HEK293 (cell line): Measurements from ENCODE around the gene CFAP410.

Source experiments
- CTCF ChIA-PET: fragments of 350-600 bp; formaldehyde crosslinking; extraction: SDS; loops from one replicate; lab custom pipeline; 2021; ENCODE audit warnings: antibody characterized with exemption; lab: Yijun Ruan, JAX
- POLR2A ChIA-PET: fragments of 300-600 bp; formaldehyde crosslinking; extraction: SDS; loops from one replicate; lab custom pipeline; 2020; ENCODE audit warnings: antibody characterized with exemption, inconsistent platforms; lab: Yijun Ruan, JAX
- H3K27ac ChIP-seq: fragments of 200-500 bp; sonication (Bioruptor generic); 2 replicates; pipeline ENCODE4 v1.5.1; 2014; ENCODE audit warnings: low read depth, low read length, control low read depth, inconsistent platforms; ENCODE audit errors: extremely low read depth
- H3K36me3 ChIP-seq, 2 experiments: fragments of 200-500 bp in 1 of 2; sonication (Bioruptor generic) in 1 of 2; 1 replicate in 1 of 2; 2 replicates in 1 of 2; pipeline ENCODE4 v1.5.1; 2014 to 2017; ENCODE audit warnings: inconsistent platforms in 2 of 2, low read length in 2 of 2; ENCODE audit not compliant: control insufficient read depth in 2 of 2, insufficient read depth in 1 of 2
- H3K4me1 ChIP-seq: fragments of 200-500 bp; sonication (Bioruptor generic); 2 replicates; pipeline ENCODE4 v1.5.1; 2014; ENCODE audit warnings: mild to moderate bottlenecking, low read length, inconsistent platforms; ENCODE audit not compliant: control insufficient read depth, insufficient read depth
- H3K4me3 ChIP-seq: 2 replicates; pipeline ENCODE4 v1.5.1; 2011; ENCODE audit warnings: low read depth, mild to moderate bottlenecking, control low read depth, low read length, moderate library complexity
- H3K9me3 ChIP-seq: fragments of 200-500 bp; sonication (Bioruptor generic); 2 replicates; pipeline ENCODE4 v1.5.1; 2014; ENCODE audit warnings: low read depth, low read length, inconsistent platforms; ENCODE audit not compliant: control insufficient read depth, insufficient read depth
- BCL11B ChIP-seq: fragments of 450-650 bp; formaldehyde crosslinking; IDR thresholded peaks from 2 replicates; pipeline ENCODE4 v1.5.1; 2016; ENCODE audit warnings: low read depth, missing biosample characterization, missing genetic modification characterization
- EGR2 ChIP-seq: fragments of 450-650 bp; formaldehyde crosslinking; IDR thresholded peaks from 2 replicates; pipeline ENCODE4 v1.5.1; 2016; ENCODE audit warnings: low read depth, missing biosample characterization, missing genetic modification characterization
- GLI4 ChIP-seq: fragments of 450-650 bp; formaldehyde crosslinking; IDR thresholded peaks from 2 replicates; pipeline ENCODE4 v1.5.1; 2016; ENCODE audit warnings: missing biosample characterization, missing genetic modification characterization
- KLF1 ChIP-seq: fragments of 450-650 bp; formaldehyde crosslinking; IDR thresholded peaks from 2 replicates; pipeline ENCODE4 v1.5.1; 2016; ENCODE audit warnings: missing biosample characterization, missing genetic modification characterization
- MEIS1 ChIP-seq: sonication (generic); formaldehyde crosslinking; IDR thresholded peaks from 2 replicates; pipeline ENCODE4 v1.8.1; 2022; ENCODE audit warnings: missing genetic modification reagents, mild to moderate bottlenecking, borderline replicate concordance
- TCF7L2 ChIP-seq: IDR thresholded peaks from 2 replicates; pipeline ENCODE4 v1.6.1; 2011; ENCODE audit warnings: low read depth, mild to moderate bottlenecking, inconsistent platforms, low read length, moderate library complexity, borderline replicate concordance
- ZBTB1 ChIP-seq: fragments of 450-650 bp; formaldehyde crosslinking; IDR thresholded peaks from 2 replicates; pipeline ENCODE4 v1.5.1; 2016; ENCODE audit warnings: missing biosample characterization, missing genetic modification characterization
- ZBTB21 ChIP-seq: fragments of 450-650 bp; formaldehyde crosslinking; IDR thresholded peaks from 2 replicates; pipeline ENCODE4 v1.5.1; 2017; ENCODE audit warnings: missing biosample characterization, missing genetic modification characterization
- ZIC2 ChIP-seq: fragments of 450-650 bp; formaldehyde crosslinking; IDR thresholded peaks from 2 replicates; pipeline ENCODE4 v1.5.1; 2016; ENCODE audit warnings: missing biosample characterization, missing genetic modification characterization
- ZNF114 ChIP-seq: fragments of 450-650 bp; formaldehyde crosslinking; IDR thresholded peaks from 2 replicates; pipeline ENCODE4 v1.5.0; 2017; ENCODE audit warnings: missing biosample characterization, missing genetic modification characterization
- ZNF155 ChIP-seq: fragments of 450-650 bp; formaldehyde crosslinking; IDR thresholded peaks from 2 replicates; pipeline ENCODE4 v1.5.1; 2016; ENCODE audit warnings: missing biosample characterization, missing genetic modification characterization
- ZNF449 ChIP-seq: fragments of 450-650 bp; formaldehyde crosslinking; IDR thresholded peaks from 2 replicates; pipeline ENCODE4 v1.5.1; 2017; ENCODE audit warnings: missing biosample characterization, mild to moderate bottlenecking, missing genetic modification characterization, moderate library complexity
- ZNF530 ChIP-seq: fragments of 450-650 bp; formaldehyde crosslinking; IDR thresholded peaks from 2 replicates; pipeline ENCODE4 v1.5.1; 2016; ENCODE audit warnings: low read depth, missing biosample characterization, missing genetic modification characterization
- ZNF596 ChIP-seq: fragments of 450-650 bp; IDR thresholded peaks from 2 replicates; pipeline ENCODE4 v1.5.0; 2018; ENCODE audit warnings: missing biosample characterization, mild to moderate bottlenecking, missing genetic modification characterization, moderate library complexity
- ZNF600 ChIP-seq: fragments of 450-650 bp; formaldehyde crosslinking; IDR thresholded peaks from 2 replicates; pipeline ENCODE4 v1.5.1; 2016; ENCODE audit warnings: missing biosample characterization, missing genetic modification characterization
- ZNF610 ChIP-seq: fragments of 450-650 bp; formaldehyde crosslinking; IDR thresholded peaks from 2 replicates; pipeline ENCODE4 v1.5.1; 2016; ENCODE audit warnings: missing biosample characterization, missing genetic modification characterization, borderline replicate concordance
- TF ChIP-seq, protein P1 (sequence below): fragments of 450-650 bp; formaldehyde crosslinking; IDR thresholded peaks from 2 replicates; pipeline ENCODE4 v1.5.1; 2016; ENCODE audit warnings: missing biosample characterization, missing genetic modification characterization

Gene CFAP410

GRCh38 chr21:44288251-44289110, 50.7 kb downstream of the CFAP410 start:
- Histone ChIP-seq H3K9me3 (no peaks in the 10 kb centered on the region), H3K4me3 (no peak overlapping the region), H3K36me3 (no peaks in the 10 kb centered on the region), H3K27ac (no peak overlapping the region), H3K4me1 (no peaks in the 10 kb centered on the region)
- TF ChIP-seq ZNF596 (tag by site-specific recombination) (no peak), ZNF600 (tag by site-specific recombination) (peak; percentile 45; the same call in 1 of the 2 replicates), ZBTB21 (tag by site-specific recombination) (no peak), ZNF114 (tag by site-specific recombination) (no peak)
- ChIA-PET CTCF (interaction anchor here (1.8 to 1.9 kb wide), 2 partner anchors 8 to 9 kb away, joined by 4 to 14 read pairs; no protein-coding TSS in a partner anchor), POLR2A (no interaction called here)

DNA sequence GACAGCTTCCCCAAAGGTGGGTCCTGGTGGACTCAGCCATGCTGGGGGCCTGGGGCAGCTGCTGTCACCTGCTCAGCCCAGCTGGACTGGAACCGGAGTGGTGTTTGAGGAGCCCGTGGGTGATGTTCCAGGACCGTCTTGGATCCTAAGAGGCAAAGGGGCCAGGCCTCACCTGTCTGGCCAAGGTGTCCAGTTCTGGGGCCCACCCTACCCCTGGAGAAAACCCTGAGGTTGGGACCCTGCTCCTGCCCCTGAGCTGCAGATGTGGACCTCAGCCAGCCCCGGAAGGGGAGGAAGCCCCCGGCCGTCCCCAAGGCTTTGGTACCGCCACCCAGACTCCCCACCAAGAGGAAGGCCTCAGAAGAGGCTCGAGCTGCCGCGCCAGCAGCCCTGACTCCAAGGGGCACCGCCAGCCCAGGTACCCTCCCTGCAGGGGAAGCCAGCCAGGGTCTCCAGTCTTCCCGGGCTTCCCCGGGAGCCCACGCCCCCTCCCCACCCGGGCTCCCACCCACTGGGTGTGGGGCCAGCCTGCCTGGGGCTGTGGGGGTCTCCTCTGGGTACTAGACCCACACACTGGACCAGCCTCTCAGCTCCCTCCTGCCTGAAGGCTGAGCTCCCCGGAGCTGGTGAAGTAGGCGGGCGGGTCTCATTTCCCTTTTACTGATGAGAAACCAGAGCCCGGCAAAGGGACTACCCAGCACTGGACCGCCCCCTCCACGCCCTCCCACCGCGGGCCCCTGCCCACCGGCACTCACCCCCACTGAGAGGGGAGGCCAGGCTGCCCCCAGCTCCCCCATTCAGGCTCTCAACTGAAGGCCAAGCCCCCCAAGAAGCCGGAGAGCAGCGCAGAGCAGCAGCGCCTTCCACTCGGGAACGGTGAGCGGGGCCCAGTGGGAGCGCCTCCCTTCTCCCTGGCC, 52.2 kb downstream of the CFAP410 start:
- Histone ChIP-seq H3K27ac (no peak overlapping the region), H3K4me1 (no peaks in the 10 kb centered on the region), H3K9me3 (no peaks in the 10 kb centered on the region), H3K4me3 (no peak overlapping the region), H3K36me3 (no peaks in the 10 kb centered on the region)
- TF ChIP-seq KLF1 (tag by site-specific recombination) (peak; percentile 74), ZBTB1 (tag by site-specific recombination) (no peak), GLI4 (tag by site-specific recombination) (no peak), EGR2 (tag by site-specific recombination) (peak; percentile 67; the same call in 1 of the 2 replicates), TCF7L2 (no peak), ZNF155 (tag by site-specific recombination) (no peak), ZNF610 (tag by site-specific recombination) (no peak), ZIC2 (tag by site-specific recombination) (peak; percentile 31; the same call in 1 of the 2 replicates), ZNF449 (tag by site-specific recombination) (no peak), BCL11B (tag by site-specific recombination) (no peak), ZNF530 (tag by site-specific recombination) (no peak), MEIS1 (CRISPR knock-in tag) (no peak)
- TF ChIP-seq, protein P1, sequence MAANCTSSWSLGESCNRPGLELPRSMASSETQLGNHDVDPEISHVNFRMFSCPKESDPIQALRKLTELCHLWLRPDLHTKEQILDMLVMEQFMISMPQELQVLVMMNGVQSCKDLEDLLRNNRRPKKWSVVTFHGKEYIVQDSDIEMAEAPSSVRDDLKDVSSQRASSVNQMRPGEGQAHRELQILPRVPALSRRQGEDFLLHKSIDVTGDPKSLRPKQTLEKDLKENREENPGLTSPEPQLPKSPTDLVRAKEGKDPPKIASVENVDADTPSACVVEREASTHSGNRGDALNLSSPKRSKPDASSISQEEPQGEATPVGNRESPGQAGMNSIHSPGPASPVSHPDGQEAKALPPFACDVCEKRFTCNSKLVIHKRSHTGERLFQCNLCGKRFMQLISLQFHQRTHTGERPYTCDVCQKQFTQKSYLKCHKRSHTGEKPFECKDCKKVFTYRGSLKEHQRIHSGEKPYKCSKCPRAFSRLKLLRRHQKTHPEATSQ (tag by site-specific recombination): no peak
- CTCF ChIA-PET: interaction anchor here (1.8 to 1.9 kb wide), 2 partner anchors 9 to 11 kb away, joined by 4 to 14 read pairs; no protein-coding TSS in a partner anchor
- POLR2A ChIA-PET: no interaction called here
